KMS-11 (cell line): Measurements from ENCODE around the gene IFNA17.

Experiments used
- H2AFZ ChIP-seq: fragments of 200-600 bp; sonication (generic); 2 replicates; pipeline ENCODE4 v1.6.1; 2016; ENCODE audit warnings: antibody characterized with exemption, mixed run types, low read depth
- H3K27ac ChIP-seq: fragments of 200-600 bp; sonication (generic); 2 replicates; pipeline ENCODE4 v1.6.1; 2016; ENCODE audit warnings: mild to moderate bottlenecking, mixed run types
- H3K27me3 ChIP-seq: fragments of 200-600 bp; sonication (generic); 2 replicates; pipeline ENCODE4 v1.6.1; 2017; ENCODE audit warnings: mild to moderate bottlenecking, low read depth, mixed run types, moderate library complexity; ENCODE audit not compliant: insufficient read depth
- H3K36me3 ChIP-seq: fragments of 200-600 bp; sonication (generic); 2 replicates; pipeline ENCODE4 v1.6.1; 2017; ENCODE audit warnings: mild to moderate bottlenecking, mixed run types; ENCODE audit not compliant: insufficient read depth
- H3K4me1 ChIP-seq: fragments of 200-600 bp; sonication (generic); 2 replicates; pipeline ENCODE4 v1.6.1; 2016; ENCODE audit warnings: mild to moderate bottlenecking, low read depth, mixed run types; ENCODE audit not compliant: poor library complexity, severe bottlenecking
- H3K4me2 ChIP-seq: fragments of 200-600 bp; sonication (generic); 2 replicates; pipeline ENCODE4 v1.7.0; 2016; ENCODE audit warnings: mild to moderate bottlenecking, mixed run types
- H3K4me3 ChIP-seq: fragments of 200-600 bp; sonication (generic); IDR thresholded peaks from 2 replicates; pipeline ENCODE4 v1.6.1; 2017; ENCODE audit warnings: low read depth, low read length, mixed read lengths; ENCODE audit not compliant: insufficient read depth
- H3K79me2 ChIP-seq: fragments of 200-600 bp; sonication (generic); 2 replicates; pipeline ENCODE4 v1.6.1; 2016; ENCODE audit warnings: low read depth, mixed run types; ENCODE audit not compliant: insufficient read depth
- H3K9ac ChIP-seq: fragments of 200-600 bp; sonication (generic); 2 replicates; pipeline ENCODE4 v1.6.1; 2016; ENCODE audit warnings: mild to moderate bottlenecking, mixed run types
- H4K20me1 ChIP-seq: fragments of 200-600 bp; sonication (generic); 2 replicates; pipeline ENCODE4 v1.6.1; 2016; ENCODE audit warnings: mild to moderate bottlenecking, mixed run types; ENCODE audit not compliant: insufficient read depth
- TF ChIP-seq, protein P1 (sequence below): fragments of 200-600 bp; sonication (generic); conservative IDR thresholded peaks from 2 replicates; pipeline ENCODE4 v1.6.1; 2017; ENCODE audit warnings: low read depth, mild to moderate bottlenecking, antibody characterized with exemption, low read length, moderate library complexity, mixed read lengths

The IFNA17 gene

DNA sequence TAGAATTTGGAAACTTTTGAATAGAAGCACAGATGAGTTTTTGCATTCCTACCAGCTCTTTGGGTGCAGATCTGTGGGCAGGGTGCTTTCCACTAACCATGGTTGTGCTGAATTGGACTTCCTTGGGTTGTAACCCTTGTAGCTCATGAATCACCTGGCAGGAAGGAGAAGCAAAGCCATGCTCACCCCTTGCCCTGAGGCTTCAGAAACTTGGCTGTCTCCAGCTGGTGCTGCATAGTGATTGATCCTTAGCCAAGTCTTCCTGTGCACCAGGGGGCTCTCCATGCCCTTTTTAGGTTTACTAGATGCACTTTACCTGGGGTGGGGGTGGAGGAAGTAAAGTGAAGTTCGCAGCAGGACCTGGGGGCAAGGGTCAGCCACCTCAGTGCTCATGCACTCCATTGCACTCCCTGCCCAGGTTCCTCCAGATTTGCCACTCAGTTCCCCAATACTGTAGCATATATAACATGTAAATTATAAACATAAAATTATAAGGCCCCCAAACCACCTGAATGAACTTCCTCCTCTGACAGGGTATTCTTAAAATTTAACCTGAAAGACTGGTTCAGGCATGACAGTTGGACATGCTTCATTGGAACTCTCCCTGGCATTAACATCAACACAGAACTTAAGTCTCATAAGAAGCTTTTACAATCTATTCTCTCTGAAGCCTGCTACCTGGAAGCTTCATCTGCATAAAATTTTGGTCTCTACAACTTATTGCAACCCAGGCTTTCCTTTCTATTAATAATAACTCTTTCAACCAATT is 37.6 kb upstream of the IFNA17 start:
- TF ChIP-seq, protein P1, sequence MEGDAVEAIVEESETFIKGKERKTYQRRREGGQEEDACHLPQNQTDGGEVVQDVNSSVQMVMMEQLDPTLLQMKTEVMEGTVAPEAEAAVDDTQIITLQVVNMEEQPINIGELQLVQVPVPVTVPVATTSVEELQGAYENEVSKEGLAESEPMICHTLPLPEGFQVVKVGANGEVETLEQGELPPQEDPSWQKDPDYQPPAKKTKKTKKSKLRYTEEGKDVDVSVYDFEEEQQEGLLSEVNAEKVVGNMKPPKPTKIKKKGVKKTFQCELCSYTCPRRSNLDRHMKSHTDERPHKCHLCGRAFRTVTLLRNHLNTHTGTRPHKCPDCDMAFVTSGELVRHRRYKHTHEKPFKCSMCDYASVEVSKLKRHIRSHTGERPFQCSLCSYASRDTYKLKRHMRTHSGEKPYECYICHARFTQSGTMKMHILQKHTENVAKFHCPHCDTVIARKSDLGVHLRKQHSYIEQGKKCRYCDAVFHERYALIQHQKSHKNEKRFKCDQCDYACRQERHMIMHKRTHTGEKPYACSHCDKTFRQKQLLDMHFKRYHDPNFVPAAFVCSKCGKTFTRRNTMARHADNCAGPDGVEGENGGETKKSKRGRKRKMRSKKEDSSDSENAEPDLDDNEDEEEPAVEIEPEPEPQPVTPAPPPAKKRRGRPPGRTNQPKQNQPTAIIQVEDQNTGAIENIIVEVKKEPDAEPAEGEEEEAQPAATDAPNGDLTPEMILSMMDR: no peak
- Histone ChIP-seq H3K36me3 (no peaks in the 10 kb centered on the region), H3K27me3 (no peaks in the 10 kb centered on the region), H3K4me1 (no peaks in the 10 kb centered on the region), H3K9ac (no peak overlapping the region), H4K20me1 (no peaks in the 10 kb centered on the region), H3K27ac (no peak overlapping the region), H3K4me3 (no peak overlapping the region), H3K79me2 (no peaks in the 10 kb centered on the region), H2AFZ (no peak overlapping the region), H3K4me2 (no peak overlapping the region)

DNA sequence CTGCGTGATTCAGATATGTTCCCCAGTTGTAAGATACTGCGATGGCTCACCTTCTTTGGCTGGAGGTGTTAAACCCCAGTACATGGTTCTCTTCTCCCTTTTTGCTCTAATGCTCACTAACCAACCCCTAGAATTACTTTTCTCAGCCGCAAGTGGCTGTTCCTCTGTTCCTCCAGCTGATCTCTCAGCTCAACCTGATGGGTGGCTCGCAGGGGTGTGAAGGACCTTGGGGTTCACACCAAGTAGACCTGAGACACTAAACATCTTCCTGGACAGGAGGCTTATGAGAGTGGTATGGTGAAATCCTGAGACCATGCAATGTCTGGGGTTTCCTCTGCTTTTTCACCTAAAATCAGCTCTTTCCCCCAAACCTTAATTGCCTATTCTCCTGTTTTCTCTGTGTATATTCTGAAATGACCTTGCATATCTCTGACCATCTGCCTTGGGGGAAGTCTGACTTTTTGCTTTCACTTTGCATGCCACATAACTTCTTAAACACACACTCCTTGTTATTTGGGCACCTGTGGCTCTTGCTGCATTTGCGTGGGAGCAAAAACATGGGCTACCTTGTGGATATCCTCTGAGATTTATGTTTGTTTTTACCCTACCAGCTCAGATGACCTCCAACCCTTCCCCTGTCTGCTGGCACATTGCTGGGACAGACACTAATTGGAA is 27.7 kb upstream of the IFNA17 start:
- TF ChIP-seq, protein P1: no peak
- H3K4me1 ChIP-seq: peaks cover 5% of the 10 kb centered on the region
- no peak overlapping the region for H3K4me3 ChIP-seq
- H3K27ac ChIP-seq: no peak overlapping the region
- no peaks in the 10 kb centered on the region for H4K20me1 ChIP-seq
- no peaks in the 10 kb centered on the region for H3K79me2 ChIP-seq
- H3K9ac ChIP-seq: no peak overlapping the region
- H3K36me3 ChIP-seq: no peaks in the 10 kb centered on the region
- peaks cover 3% of the 10 kb centered on the region; the same call in 1 of the 2 replicates for H3K27me3 ChIP-seq
- H3K4me2 ChIP-seq: no peak overlapping the region
- no peak overlapping the region for H2AFZ ChIP-seq

DNA sequence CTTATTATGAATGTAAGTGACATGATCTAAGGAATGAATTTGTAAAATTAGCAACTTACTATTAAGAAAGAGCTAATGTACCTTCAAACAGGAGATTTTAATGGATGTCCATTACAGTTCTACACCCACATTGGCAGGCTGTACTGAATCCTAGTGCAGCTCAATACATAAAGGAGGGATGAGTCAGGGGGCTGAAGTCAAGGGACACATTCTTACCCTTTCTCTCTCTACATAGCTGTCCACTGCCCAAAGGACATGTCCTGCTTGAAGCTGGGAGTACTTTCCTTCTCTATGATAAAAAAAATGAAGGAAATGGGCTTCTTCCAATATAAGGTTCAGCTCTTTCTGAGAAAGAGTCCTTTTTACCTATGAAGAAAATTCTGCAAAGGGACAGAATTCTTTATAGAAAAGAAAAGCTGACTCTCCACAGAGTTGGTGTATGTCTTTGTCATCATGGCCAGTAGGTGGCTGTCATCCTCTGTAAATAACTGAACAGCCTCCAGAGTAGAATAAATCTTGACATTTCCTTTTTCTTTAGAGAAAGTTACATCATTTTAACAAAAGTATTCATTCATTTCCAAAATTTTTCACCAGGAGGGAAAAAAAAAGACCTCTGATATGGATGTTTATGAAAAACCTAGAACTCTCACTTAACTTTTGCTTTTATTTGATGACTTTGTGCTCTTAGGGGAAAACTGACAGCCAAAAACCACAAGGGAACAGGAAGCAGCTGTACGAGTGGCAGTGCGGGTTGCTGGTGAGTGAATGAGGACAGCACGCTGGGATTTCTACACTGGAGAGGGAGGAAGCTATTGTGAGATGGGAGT is 24.9 kb upstream of the IFNA17 start:
- Histone ChIP-seq H3K27me3 (peaks cover 3% of the 10 kb centered on the region; the same call in 1 of the 2 replicates), H4K20me1 (no peaks in the 10 kb centered on the region), H3K9ac (no peak overlapping the region), H3K27ac (no peak overlapping the region), H3K4me1 (peaks cover 5% of the 10 kb centered on the region), H3K4me3 (no peak overlapping the region), H3K4me2 (peak overlapping the region; percentile 1; the same call in 1 of the 2 replicates), H2AFZ (no peak overlapping the region), H3K79me2 (no peaks in the 10 kb centered on the region), H3K36me3 (no peaks in the 10 kb centered on the region)
- TF ChIP-seq, protein P1: peak; percentile 76

DNA sequence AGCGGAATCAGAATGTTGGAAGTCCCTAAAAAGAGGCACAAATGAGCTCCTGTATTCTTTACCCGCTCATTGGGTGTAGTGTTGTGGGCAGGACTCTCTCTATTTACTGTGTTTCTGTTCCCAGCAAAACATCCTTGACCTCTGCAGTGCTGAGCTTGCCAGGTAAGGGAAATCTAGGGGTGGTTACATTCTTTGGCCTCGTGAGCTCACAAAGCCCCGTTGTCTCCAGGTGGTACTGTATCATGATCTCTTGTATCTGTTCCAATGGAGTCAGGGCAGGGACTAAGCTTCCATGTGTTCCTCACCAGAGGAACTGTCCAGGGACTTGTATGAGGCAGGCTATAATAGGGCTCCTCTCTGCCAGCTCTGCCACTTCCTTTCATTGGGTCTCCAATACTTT is 23.6 kb upstream of the IFNA17 start:
- H4K20me1 ChIP-seq: no peaks in the 10 kb centered on the region
- no peak overlapping the region for H3K9ac ChIP-seq
- H2AFZ ChIP-seq: no peak overlapping the region
- H3K4me3 ChIP-seq: no peak overlapping the region
- H3K27ac ChIP-seq: no peak overlapping the region
- no peaks in the 10 kb centered on the region for H3K79me2 ChIP-seq
- no peaks in the 10 kb centered on the region for H3K36me3 ChIP-seq
- H3K4me2 ChIP-seq: no peak overlapping the region
- H3K27me3 ChIP-seq: peaks cover 3% of the 10 kb centered on the region; the same call in 1 of the 2 replicates
- TF ChIP-seq, protein P1: no peak
- H3K4me1 ChIP-seq: peaks cover 5% of the 10 kb centered on the region
